CD4-positive, alpha-beta T cell treated with Interleukin-17A for 4 hours (primary cell): ENCODE results near the gene RNGTT.
"Not testable (repeated sequence)": the region's sequence is repeated elsewhere in the genome, so short reads cannot be mapped to it uniquely, and the experiment has no call there.

Source experiments
- DNase-seq: peaks from one replicate; pipeline ENCODE4 v3.0.0-alpha.2; 2020; ENCODE audit warnings: mixed read lengths

RNGTT gene

DNA sequence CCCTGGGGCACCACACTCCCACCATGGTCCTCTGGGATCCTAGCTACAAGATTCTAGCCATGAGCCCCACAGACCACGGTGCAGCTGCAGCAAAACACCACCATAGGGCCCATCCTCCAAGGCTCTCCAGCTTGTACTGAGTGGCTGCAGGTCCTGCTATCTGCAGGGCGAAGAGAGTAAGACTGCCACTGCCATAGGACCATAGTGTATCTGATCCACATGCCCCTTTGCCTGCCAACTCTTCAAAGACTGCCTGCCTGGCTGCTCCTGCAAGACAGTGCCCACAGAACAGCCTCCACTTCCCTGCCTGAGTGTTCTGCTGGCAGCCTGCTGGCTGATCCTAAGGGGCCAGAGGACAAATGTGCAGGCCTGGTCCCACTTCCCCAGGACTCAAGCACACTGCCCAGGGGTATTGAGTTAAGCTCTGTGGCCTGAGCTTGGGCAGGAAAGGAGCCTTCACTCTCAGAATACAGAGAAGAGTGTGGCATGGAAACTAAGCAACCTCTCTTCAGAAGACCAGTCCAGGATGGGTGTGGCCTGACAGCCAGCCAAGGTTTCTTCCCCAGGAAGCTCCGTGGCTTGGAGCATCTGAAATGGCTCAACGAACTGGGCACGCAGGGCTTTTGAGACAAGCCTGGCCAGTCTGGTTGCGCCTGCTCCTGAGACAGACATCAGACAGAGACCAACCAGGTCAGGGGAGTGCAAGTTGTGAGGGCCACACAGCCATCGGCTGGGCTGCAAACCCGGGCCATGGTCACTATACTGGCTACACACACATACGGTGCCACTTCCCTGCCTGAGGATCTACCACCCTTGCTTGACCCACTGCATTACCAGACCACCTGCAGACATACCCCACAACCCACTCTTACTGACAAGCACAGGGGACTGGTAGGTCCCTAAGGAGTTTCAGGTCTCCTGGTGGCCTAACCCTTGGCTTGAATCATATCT lies 54.5 kb downstream of the RNGTT start:
- no peak for DNase-seq

DNA sequence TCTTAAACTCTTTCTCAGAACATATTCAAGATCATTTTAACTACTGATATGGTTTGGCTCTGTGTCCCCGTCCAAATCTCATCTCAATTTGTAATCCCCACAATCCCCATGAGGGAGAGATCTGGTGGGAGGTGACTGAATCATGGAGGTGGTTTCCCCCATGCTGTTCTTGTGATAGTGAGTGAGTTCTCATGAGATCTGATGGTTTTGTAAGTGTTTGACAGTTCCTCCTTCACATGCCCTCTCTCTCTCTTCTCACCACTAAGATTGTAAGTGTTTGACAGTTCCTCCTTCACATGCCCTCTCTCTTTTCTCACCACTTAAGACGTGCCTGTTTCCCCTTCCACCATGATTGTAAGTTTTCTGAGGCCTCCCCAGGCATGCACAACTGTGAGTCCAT lies 56.3 kb downstream of the RNGTT start:
- DNase-seq: not testable (repeated sequence)

DNA sequence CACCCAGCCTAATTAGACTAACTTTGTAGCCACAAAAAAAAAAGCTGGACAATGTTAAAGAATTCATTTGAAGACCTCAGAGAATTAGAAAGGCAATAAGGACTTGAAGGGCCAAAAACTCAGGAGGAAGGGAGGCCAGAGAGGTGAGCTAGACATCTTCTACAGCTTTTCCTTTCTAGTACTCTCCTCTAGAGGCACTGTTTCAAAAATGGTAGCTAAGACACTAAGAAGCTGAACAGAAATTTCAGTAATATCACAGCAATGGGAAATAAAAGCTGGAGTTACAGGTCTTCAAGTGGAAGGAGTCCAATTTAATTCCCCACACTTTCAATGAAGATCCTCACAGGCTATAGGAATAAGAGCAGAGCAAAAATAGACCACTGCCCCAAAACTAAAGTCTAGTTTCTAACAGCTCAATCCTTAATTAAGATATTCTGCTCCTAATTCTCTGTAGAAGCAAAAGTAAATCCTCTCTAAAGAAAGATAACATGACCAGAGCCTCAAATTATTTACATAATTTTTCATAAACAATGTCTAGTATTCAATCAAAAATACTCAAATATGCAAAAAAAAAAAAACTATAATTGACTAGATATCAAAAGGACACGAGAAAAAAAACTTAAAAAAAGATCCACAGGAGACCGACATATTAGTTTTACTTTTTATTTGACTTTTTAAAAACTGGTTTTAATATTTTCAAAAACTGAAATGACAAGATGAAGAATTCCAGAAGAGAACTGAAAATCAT lies 63.7 kb downstream of the RNGTT start:
- DNase-seq: no peak

DNA sequence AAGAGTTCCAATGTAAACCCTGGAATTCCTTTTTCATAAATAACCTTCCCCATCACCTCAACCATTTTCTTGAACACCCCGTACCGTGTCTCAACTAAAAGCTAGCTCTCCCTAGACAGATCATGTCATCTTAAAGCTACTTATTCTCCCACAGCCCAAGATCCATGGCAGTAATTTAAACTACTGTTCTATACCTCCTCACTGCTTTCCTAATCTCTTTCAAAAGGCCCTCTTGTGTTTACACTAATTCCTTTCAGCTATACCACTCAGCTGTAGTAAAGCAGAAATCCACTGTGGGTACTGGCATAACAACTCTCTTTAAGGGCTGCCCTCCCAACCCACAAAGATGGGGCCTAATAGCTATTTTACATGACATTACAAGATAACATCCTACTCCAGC lies 67.5 kb downstream of the RNGTT start:
- DNase-seq: no peak

DNA sequence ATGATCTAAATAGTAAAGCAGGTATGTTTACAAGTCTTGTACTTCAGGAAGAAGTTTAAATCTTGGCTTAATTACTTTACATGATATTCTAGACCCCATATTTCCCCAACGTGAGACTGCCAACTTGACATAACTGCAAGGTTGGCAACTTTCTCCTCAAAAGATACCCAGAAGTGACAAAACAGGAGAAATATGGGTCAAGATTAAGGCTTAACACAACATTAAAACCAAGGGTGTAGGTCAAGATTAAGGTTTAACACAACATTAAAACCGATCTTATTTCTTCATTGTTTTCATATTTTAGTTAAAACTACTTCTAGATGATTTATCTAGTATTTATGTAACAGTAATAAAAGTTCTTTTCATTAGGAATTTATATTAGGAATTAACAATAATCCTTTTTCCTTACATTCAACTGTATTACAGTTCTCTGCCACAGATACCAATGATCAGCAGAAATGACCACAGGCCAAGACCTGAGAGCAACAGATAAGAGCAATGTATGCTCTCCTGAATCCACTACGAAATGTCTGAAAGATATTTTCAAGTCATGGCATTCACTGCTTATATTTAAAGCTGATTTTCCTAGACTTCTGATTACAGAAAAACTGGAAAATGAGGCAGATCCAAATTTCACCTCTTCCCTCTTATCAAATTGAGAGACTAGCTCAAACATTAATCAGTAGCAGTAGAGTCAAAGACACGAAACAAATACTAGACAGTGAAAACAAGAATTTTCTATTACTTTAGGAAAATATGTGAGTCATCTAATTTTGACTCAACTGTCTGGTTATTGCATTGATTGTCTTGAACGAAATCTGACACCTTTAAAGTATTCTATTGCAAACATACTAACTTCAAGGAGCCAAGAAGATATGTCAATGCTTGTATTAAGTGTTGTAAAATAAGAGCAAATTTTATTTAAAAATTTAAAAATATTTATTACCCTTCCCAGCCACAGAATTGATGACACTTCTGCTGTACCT lies 72.3 kb downstream of the RNGTT start:
- DNase-seq: no peak

DNA sequence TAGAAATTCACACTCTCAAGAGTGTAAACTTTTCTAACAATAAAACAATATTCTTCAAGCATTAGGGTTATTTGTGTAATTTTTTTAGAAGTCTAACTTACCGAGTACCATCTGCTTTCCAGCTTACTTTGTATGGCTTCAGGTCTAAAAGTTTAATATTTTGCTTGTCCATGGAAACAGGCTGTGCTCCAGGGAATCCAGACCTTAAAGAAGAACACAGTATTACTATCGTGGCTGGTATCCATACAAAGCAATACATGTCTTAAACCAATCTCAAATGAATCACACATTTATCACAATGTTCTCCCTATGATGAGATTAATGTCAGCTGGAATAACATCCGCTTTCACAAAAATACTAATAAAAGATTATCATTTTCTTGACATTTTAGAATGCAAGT lies 73.0 kb downstream of the RNGTT start:
- DNase-seq: no peak

DNA sequence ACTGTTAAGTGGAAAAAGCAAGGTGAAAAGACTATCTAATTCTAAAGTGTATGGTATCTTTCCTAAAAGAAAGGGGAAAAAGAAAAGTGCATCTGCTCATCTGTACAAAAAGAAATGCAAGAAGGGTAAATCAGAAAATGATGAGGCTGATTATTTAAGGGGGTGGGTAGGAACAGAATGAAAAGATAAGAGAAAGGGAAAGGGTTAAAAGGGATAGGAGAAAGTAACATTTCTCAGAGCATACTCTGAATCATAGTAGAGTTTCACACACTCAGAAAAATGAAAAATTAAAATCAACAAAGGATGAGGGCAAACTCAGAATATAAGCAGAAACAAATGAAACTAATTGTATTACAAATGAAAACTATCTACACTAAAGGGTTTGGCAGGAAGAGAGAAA lies 79.1 kb downstream of the RNGTT start:
- DNase-seq: no peak

DNA sequence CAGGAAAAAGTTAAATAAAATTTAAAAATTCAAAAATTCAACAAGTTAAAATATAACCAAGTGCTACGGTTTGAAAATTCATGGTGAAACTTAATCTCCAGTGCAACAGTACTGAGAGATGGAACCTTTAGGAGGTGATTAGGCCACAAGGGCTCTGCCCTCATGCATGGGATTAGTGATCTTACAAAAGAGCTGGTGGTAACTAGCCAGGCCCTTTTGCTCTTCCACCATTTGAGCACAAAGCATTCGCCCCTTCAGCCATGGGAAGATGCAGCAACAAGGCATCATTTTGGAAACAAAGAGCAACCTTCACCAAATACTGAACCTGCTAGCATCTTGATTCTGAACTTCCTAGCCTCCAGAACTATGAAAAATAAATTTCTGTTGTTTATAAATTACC lies 80.9 kb downstream of the RNGTT start:
- no peak for DNase-seq

DNA sequence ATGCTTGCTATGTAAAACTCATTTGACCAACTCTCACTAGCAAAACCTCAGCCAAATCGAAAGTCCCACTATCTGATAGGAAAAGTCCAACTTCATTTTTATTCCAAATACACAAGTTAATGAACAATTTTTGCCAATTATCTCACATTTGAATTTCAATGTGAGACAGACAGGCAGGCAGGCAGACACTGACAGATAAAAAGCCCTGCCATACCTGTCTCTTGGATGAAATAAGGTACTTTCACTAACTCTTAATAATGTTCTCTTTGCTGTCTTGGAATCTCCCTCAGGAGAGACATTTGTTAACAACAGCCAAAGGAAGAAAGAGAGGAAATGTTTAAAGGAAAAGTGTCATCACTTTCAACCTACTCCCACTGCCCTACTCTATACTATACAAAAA lies 82.0 kb downstream of the RNGTT start:
- no peak for DNase-seq

DNA sequence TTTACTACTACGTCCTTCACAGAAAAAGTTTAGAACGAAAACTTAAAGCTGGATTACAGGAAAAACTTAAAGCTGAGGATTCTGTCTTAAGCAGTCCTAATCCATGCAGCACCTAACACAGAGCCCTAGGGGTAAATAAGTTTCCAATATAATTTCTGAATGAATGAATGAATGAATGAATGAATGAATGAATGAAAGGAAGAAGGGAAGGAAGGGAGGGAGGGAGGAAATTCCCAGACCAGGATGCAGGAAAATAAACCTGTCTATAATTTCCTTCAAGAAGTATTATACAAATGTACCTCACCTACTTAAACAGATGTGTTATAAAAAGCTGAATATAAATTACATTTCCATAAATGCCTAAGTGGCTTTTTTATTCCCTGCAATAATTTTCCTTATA lies 83.4 kb downstream of the RNGTT start:
- DNase-seq: no peak

DNA sequence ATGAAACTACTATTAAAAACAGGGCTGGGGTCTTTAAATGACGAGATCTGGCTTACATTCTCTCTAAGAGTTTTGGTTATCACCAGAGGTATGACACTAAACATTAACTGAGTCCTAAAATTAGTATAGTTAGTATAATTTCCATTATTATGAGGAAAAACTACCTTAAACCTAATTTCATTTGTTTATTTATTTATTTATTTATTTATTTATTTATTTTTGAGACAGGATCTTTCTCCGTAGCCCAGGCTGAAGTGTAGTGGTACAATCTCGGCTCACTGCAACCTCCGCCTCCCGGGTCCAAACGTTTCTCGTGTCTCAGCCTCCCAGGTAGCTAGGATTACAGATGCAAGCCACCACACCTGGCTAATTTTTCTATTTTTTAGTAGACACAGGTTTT lies 85.5 kb downstream of the RNGTT start:
- DNase-seq: no peak

DNA sequence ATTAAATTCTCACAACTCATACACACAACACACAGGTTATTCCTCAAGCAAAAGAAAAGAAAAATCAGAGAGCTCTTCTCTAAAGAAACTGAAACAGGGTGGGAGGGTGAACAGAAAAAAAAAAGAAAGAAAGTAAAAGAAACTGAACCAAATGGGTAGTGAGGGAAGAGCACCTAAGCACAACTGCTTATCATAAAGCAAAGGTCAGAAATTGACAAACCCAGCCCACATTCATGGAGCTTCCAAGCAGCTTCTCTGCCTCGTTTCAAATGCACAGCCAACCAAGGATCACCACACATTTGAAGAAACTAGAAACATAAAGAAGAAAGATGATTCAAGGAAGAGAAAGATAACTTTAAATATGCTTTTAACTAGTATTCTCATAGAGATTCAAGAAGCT lies 90.5 kb downstream of the RNGTT start:
- DNase-seq: no peak

DNA sequence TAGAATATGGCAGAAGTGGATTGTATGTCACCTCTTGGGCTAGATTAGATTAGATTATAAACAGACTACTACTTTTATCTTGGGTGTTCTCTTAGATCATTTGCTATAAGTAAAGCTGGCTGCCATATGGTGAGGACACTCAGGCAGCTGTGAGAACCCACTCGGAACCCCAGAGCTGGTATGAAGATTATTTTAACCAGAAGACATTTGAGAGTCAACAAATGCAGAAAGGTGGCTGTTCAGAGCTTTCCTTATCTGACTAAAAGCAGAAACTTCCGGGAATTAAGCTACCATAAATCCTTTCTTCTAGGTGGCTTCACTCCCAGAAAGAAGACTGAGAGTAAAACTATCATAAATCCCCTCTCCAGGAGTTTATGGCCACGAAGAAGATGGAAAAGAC lies 91.9 kb downstream of the RNGTT start:
- DNase-seq: no peak

DNA sequence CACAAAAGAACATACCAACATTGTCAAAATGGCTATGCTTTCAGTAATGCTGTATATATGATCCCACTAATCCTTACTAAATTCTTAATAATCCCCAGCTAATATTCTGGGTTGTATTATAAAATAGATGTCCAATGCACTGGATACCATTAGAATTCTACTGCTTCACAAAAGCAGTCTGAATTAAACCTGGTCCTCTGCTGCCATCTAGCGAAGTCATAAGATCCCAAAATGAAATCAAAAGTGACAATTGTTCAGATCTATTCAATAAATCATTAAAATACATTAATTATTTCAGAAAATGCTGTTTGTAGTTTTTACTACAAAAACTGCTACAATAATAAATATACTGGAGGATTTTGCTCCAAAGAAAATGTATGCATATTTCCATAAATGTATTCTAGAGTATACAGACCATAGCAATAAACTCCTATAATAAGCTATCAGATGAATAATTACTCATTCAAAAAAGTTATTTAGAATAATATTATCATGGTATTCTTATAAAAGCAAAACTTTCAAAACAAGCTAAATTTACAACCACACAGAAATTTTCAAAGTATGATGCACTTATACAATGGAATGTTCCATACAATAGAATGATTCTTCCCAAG lies 92.6 kb downstream of the RNGTT start:
- DNase-seq: peak; percentile 56

DNA sequence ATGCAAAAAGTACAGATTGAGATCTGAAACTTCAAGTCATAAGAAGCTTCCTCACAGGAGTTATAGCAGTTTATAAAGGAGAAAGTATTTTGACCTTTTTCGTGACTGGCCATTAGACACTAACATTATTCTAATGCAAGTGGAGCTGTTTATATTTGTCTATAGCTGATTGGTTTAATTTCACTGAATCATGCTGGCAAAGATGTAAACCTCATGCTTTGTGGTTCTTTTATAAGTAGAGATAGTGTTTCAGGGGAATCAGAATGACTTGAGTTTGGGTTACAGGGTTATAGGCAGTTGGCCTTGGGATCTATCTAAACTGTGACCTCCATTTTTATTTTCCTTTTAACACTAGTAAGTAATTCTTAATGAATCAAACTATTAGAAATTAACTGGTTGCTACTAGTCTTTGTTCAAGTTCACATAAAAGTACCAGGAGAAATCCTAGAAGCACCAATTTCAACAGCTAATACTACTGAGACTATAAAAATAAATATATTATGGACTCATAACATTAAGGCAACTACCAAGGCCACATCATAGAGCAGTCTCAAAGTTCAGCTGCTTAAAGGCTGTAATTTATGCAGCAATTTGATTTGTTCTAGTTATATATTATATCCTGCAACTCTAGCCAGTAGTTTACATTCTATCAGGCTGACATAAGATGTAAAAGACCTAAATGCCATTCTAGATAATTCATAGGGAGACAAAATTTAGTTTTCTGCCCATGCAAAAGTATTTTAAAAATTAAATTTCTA lies 94.0 kb downstream of the RNGTT start:
- DNase-seq: no peak

DNA sequence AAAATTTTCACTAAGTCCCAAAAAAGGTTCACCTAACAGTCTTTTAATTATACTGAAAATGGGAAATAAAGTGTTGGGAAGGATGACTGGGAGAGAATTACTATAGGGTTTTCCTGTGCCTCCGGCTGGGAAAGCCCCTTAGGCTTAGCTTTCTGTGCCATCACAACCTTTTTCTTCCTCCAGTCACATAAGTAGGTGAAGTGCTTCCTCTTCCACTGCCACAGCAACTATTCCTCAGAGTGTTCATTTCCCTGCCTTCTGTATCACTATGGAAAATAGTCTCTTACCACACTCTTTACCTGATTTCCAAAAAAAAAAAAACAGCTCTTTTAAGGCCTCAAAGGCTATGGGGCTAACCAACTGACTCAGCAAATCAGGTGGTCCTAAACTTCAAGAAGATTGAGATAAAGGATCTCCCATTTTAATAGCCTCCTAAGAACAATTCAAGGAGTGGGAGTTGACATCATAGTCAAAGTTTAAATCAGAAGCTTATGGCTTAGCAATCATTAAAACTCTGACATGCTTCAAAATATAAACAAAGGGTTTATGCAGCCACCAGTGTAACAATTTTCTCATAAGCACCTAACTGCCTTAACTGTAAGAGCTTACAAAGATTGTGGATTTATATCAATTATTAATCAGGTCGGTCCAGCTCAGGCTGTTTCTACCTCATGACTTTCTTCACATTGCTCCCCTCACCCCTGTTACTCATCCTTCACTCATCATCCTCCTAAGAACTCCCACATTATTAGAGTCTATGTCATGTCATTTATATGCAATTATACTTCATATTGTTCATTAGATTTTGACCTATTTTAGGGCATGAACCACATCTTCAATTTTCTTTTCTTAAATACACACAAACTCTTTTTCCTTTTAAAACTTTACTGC lies 95.3 kb downstream of the RNGTT start:
- no peak for DNase-seq

DNA sequence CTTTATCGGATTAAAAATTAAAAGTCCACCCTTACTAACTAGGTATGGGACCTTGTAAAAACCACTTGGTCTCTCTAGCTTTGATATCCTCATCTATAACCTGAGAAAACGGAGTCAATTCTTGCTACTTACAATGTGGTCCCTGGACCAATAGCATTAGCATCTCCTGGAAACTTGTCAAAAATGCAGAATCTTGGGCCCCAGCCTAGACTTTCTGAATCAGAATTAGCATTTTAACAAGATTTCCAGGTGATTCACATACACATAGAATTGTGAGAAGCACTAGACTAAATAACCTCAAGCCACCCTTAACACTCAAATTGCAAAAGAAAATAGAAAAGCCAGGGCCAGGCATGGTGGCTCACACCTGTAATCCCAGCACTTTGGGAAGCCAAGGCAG lies 96.6 kb downstream of the RNGTT start:
- DNase-seq: no peak

DNA sequence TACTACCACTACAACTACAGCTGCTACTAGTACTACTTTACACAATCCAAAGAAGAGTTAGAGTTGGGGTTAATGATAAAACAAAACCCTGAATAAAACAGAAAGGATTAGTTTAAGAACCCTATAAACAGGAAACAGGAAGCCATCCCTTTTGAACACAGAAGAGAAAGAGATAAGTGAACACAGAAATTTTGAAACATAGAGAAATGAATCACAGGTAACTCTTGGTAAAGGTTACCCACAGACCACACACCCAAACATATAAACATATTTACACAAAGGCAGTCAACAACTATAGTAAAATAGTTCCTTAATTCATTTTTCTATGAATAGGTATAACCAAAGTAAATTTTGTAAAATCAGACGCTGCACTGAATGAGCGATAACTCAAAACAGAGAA lies 98.1 kb downstream of the RNGTT start:
- no peak for DNase-seq

DNA sequence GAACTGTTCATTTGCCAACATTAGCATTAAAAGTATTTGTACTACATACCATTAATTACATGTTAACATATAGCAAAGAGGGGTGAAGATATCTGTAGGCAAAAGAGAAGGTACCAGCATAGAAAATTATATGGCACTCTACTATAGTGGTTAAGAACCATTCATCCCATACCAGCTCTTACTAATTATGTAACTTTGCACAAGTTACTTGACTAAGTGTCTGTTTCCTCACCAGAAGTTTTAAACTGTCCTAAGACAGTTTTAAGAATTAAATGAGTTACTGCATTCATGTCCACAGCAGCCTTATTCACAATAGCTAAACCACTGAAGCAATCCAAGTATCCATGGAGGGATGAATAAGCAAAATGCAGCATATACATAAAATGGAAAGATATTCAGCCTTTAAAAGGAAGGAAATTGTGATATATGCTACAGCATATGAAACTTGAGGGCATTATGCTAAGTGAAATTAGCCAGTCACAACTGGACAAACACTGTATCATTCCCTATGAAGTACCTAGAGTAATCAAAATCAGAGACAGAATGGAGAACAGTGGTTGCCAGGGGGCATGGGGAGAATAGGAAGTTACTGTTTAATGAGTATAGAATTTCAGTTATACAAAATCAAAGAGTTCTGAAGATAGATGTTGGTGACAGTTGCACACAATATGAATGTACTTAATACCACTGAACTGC lies 98.9 kb downstream of the RNGTT start:
- DNase-seq: no peak

DNA sequence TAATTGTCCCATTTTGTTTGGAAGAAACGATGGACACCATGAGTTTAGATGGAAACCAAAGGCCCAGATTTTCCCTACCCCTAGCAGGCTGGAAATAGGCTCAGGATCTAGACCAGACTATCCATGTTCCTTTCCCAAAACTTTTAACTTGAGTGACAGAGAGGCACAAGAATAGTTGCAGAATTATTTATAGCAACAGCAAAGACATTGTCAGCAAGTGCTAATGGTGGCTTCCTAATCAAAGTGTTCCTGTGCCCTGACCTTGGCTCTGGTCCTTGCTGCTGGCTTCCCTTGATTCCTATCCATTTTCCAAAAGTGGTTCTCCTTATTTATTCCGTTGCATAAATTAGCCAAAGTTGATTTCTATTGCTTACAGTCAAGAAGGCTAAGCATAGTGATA lies 103.1 kb downstream of the RNGTT start:
- DNase-seq: no peak
